Calu3 (cell line): ENCODE results near the gene HSPD1. TPM values are rescaled to one million over a fixed set of nuclear protein-coding genes. Genes with fewer than 3 reads are reported as not detected.

Experiments used
- BruUV-seq: library from RNA; stranded (reverse); fragments of 400-500 nt; replicated peaks from 2 replicates; lab custom pipeline; 2021; lab: Mats Ljungman, UMichigan
- CTCF ChIA-PET: fragments of 300-600 bp; sonication (Branson Sonifier 250); formaldehyde crosslinking; loops from one replicate; lab custom pipeline; 2022; ENCODE audit warnings: antibody characterized with exemption; lab: Charles Lee
- DNase-seq: peaks from one replicate; pipeline ENCODE4 v3.0.0; 2022
- H3K27ac Mint-ChIP-seq: one replicate; pipeline ENCODE4 v1.8.0; 2022; ENCODE audit warnings: mixed read lengths; ENCODE audit not compliant: unreplicated experiment
- H3K27me3 Mint-ChIP-seq: one replicate; pipeline ENCODE4 v1.8.0; 2022; ENCODE audit warnings: mixed read lengths; ENCODE audit not compliant: unreplicated experiment
- H3K36me3 Mint-ChIP-seq: one replicate; pipeline ENCODE4 v1.8.0; 2022; ENCODE audit warnings: mild to moderate bottlenecking, moderate library complexity, mixed read lengths; ENCODE audit not compliant: insufficient read depth, unreplicated experiment
- H3K4me1 Mint-ChIP-seq: one replicate; pipeline ENCODE4 v1.8.0; 2022; ENCODE audit warnings: mild to moderate bottlenecking, low read depth, mixed read lengths; ENCODE audit not compliant: unreplicated experiment
- H3K4me3 Mint-ChIP-seq: one replicate; pipeline ENCODE4 v1.8.0; 2022; ENCODE audit warnings: mild to moderate bottlenecking, low read depth, moderate library complexity, mixed read lengths; ENCODE audit not compliant: unreplicated experiment
- H3K9me3 Mint-ChIP-seq: one replicate; pipeline ENCODE4 v1.8.0; 2022; ENCODE audit warnings: low read depth, mixed read lengths; ENCODE audit not compliant: unreplicated experiment
- intact Hi-C: fragments of 100-400 bp; cut with micrococcal nuclease; formaldehyde crosslinking; loops from one replicate; pipeline ENCODE4 v1.10.0; 2022; ENCODE audit not compliant: unreplicated experiment
- total RNA-seq: library from RNA; stranded (reverse); gene quantifications from 2 replicates; pipeline ENCODE4 v1.2.3, GENCODE V29; 2022
- TF ChIP-seq, protein P1 (sequence below): fragments of 200-600 bp; IDR thresholded peaks from one replicate; pipeline ENCODE4 v1.8.0; 2022; ENCODE audit warnings: antibody characterized with exemption; ENCODE audit not compliant: unreplicated experiment

Gene HSPD1
- total RNA-seq, 1 experiment from 2014 or later: 757 TPM

DNA sequence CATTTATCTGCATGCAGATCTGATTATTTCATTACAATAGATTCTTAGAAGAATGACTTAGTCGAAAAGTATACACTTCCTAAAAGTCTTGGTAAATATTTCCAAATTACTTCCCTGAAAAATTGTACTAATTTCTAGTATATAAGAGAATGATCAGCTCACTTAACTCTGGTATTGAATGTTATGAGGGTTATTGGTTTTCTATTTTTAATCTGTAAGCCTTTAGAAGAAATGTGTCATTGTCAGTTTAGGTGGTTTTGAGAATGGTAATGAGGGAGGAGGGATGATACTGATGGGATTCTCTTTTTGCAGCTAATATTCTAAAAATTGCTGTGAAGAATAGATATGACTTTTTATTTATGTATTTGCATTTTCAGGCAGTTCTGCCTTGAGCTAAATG lies 40.1 kb upstream of the HSPD1 start:
- intact Hi-C loops: no loop called here
- no TSS peak for BruUV-seq
- Mint-ChIP-seq H3K4me3 (no peak overlapping the region), H3K27me3 (no peaks in the 10 kb centered on the region), H3K4me1 (no peaks in the 10 kb centered on the region), H3K36me3 (peaks cover 31% of the 10 kb centered on the region), H3K9me3 (no peaks in the 10 kb centered on the region), H3K27ac (no peak overlapping the region)
- DNase-seq: no peak
- CTCF ChIA-PET: interaction anchor here (0.6 kb wide), 1 partner anchor 147 kb away, joined by 3 read pairs; no protein-coding TSS in a partner anchor
- TF ChIP-seq, protein P1, sequence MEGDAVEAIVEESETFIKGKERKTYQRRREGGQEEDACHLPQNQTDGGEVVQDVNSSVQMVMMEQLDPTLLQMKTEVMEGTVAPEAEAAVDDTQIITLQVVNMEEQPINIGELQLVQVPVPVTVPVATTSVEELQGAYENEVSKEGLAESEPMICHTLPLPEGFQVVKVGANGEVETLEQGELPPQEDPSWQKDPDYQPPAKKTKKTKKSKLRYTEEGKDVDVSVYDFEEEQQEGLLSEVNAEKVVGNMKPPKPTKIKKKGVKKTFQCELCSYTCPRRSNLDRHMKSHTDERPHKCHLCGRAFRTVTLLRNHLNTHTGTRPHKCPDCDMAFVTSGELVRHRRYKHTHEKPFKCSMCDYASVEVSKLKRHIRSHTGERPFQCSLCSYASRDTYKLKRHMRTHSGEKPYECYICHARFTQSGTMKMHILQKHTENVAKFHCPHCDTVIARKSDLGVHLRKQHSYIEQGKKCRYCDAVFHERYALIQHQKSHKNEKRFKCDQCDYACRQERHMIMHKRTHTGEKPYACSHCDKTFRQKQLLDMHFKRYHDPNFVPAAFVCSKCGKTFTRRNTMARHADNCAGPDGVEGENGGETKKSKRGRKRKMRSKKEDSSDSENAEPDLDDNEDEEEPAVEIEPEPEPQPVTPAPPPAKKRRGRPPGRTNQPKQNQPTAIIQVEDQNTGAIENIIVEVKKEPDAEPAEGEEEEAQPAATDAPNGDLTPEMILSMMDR: no peak

DNA sequence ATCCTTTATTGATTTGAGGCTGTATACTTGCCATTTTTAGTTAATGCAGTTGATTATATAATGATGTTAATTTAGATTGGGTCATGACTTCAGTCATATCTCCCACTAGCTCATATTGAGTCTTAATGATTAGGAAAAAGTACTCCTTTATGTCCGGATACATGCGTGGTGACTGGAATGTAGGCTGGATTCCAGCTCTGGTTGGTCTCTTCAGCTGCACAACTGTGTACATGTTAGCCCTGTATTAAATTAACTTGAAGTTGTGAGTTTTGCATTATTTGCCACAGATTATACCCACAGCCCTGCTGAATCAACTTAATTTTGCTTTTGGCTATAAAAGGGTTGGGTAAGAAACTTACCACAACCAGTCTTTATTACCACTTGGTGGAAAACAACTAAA lies 38.8 kb upstream of the HSPD1 start:
- H3K4me1 Mint-ChIP-seq: no peaks in the 10 kb centered on the region
- H3K9me3 Mint-ChIP-seq: no peaks in the 10 kb centered on the region
- H3K27ac Mint-ChIP-seq: no peak overlapping the region
- TF ChIP-seq, protein P1: no peak
- no peak for DNase-seq
- no peak overlapping the region for H3K4me3 Mint-ChIP-seq
- no TSS peak for BruUV-seq
- peaks cover 27% of the 10 kb centered on the region for H3K36me3 Mint-ChIP-seq
- CTCF ChIA-PET: no interaction called here
- no peaks in the 10 kb centered on the region for H3K27me3 Mint-ChIP-seq
- intact Hi-C loops: no loop called here

DNA sequence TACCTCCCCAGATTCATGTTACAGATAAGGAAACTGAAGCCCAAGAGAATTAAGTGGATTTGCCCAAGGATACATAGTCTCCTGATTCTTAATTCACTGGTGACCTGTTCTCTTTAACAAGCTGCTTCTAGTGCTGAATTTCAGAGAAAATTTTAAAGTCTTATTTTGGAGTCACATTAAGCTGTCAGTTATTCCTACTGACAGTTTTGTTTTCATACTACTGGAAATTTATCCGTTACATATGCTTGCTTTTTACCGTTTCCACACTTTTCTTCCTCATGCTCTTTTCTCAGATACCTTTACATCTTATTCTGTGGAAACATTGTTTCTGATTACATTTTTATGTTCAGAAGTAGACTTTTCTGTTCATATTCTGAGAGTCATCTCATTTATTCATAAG lies 17.5 kb upstream of the HSPD1 start:
- intact Hi-C loops: loop anchor here (10.0 kb wide), 1 partner anchor 98 kb away; no protein-coding TSS in a partner anchor
- DNase-seq: no peak
- Mint-ChIP-seq H3K4me3 (peak overlapping the region; percentile 97), H3K9me3 (peaks cover 3% of the 10 kb centered on the region), H3K27ac (no peak overlapping the region), H3K4me1 (peaks cover 11% of the 10 kb centered on the region), H3K36me3 (peaks cover 41% of the 10 kb centered on the region), H3K27me3 (no peaks in the 10 kb centered on the region)
- TF ChIP-seq, protein P1: no peak
- CTCF ChIA-PET: interaction anchor here (0.6 kb wide), 1 partner anchor 10 kb away, joined by 3 read pairs; no protein-coding TSS in a partner anchor
- BruUV-seq: no TSS peak

GRCh38 chr2:197516393-197516761 lies 16.7 kb upstream of the HSPD1 start:
- Mint-ChIP-seq H3K4me3 (peak overlapping the region; percentile 97), H3K36me3 (peaks cover 40% of the 10 kb centered on the region), H3K27me3 (no peaks in the 10 kb centered on the region), H3K9me3 (peaks cover 3% of the 10 kb centered on the region), H3K27ac (peak overlapping the region; percentile 96), H3K4me1 (peaks cover 11% of the 10 kb centered on the region)
- CTCF ChIA-PET: interaction anchor here (1.3 kb wide), 1 partner anchor 17 kb away, joined by 3 read pairs; the partner anchor contains the start of gene HSPD1
- intact Hi-C loops: loop anchor here (10.0 kb wide), 1 partner anchor 98 kb away; no protein-coding TSS in a partner anchor
- DNase-seq: peak; percentile 40
- TF ChIP-seq, protein P1: no peak
- no TSS peak for BruUV-seq
